HepG2 (cell line): ENCODE results near the gene DNMT3L.

Experiments
- CTCF ChIP-seq: sonication (generic); formaldehyde crosslinking; IDR thresholded peaks from 2 replicates; pipeline ENCODE4 v1.5.0; 2020; ENCODE audit warnings: mild to moderate bottlenecking, missing genetic modification reagents, moderate library complexity
- FIP1L1 ChIP-seq: fragments of 200-400 bp; formaldehyde crosslinking; IDR thresholded peaks from 2 replicates; pipeline ENCODE4 v1.6.1; 2018; ENCODE audit warnings: low read depth, mild to moderate bottlenecking, low read length, moderate library complexity, borderline replicate concordance; ENCODE audit not compliant: insufficient read depth
- MXI1 ChIP-seq: IDR thresholded peaks from 3 replicates; pipeline ENCODE4 v1.6.1; 2012; ENCODE audit warnings: low read depth, low read length, inconsistent platforms, borderline replicate concordance
- RARG ChIP-seq: sonication (generic); formaldehyde crosslinking; IDR thresholded peaks from 2 replicates; pipeline ENCODE4 v1.4.0; 2020; ENCODE audit warnings: low read depth, mild to moderate bottlenecking, missing genetic modification reagents
- RFX5 ChIP-seq: IDR thresholded peaks from 2 replicates; pipeline ENCODE4 v1.6.1; 2011; ENCODE audit warnings: low read depth, low read length, improper control_type of control experiment
- SRSF4 ChIP-seq: fragments of 200-400 bp; formaldehyde crosslinking; IDR thresholded peaks from one replicate; pipeline ENCODE4 v1.6.1; 2018; ENCODE audit warnings: mild to moderate bottlenecking, low read depth, low read length, moderate library complexity; ENCODE audit not compliant: poor library complexity, severe bottlenecking
- ZNF547 ChIP-seq: sonication (generic); formaldehyde crosslinking; IDR thresholded peaks from 2 replicates; pipeline ENCODE4 v1.5.1; 2020; ENCODE audit warnings: mild to moderate bottlenecking, missing genetic modification reagents
- ZNF781 ChIP-seq: sonication (generic); formaldehyde crosslinking; IDR thresholded peaks from 2 replicates; pipeline ENCODE4 v1.5.1; 2020; ENCODE audit warnings: borderline replicate concordance, mild to moderate bottlenecking, missing genetic modification reagents; ENCODE audit errors: not compliant biosample characterization

DNA sequence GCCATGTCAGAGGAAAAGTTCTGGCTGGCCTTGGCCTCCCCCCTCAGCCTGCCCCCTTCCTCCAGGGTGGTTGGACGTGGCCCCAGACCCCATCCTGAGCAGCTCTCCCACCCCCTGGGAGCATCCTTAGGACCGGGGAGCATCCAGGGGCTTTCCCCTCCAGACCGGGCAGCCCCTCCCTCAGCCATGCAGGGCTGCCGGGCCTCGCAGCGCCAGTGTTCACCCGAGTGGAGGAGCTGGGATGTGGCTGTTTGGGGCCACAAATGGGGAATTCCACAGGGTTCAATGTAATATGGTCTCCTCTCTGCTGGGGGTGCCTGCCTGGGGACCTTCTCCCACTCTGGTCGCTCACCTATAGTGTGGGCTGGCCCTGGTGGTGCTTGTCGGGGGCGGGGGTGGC, 33.9 kb upstream of the DNMT3L start:
- TF ChIP-seq CTCF (CRISPR knock-in tag) (no peak), RARG (CRISPR knock-in tag) (no peak), ZNF781 (no peak), RFX5 (no peak), FIP1L1 (no peak), ZNF547 (CRISPR knock-in tag) (no peak), MXI1 (no peak), SRSF4 (no peak)
